HFFc6 (cell line): ENCODE measurements around the gene CDK17. TPM values are rescaled to one million over a fixed set of nuclear protein-coding genes. Genes with fewer than 3 reads are reported as not detected.

Experiments
- DNase-seq: peaks from one replicate; pipeline ENCODE4 v3.0.0-alpha.2; 2018
- H3K27ac Mint-ChIP-seq: 2 replicates; pipeline ENCODE4 v1.8.0; 2020; ENCODE audit warnings: mild to moderate bottlenecking, mixed read lengths
- H3K27me3 Mint-ChIP-seq: 2 replicates; pipeline ENCODE4 v1.8.0; 2021; ENCODE audit warnings: mild to moderate bottlenecking, moderate library complexity, mixed read lengths; ENCODE audit not compliant: insufficient read depth
- H3K36me3 Mint-ChIP-seq: 2 replicates; pipeline ENCODE4 v1.8.0; 2021; ENCODE audit warnings: low read depth, mixed read lengths
- H3K4me1 Mint-ChIP-seq: 2 replicates; pipeline ENCODE4 v1.8.0; 2020; ENCODE audit warnings: low read depth, mixed read lengths
- H3K4me3 Mint-ChIP-seq: 2 replicates; pipeline ENCODE4 v1.8.0; 2020; ENCODE audit warnings: mild to moderate bottlenecking, moderate library complexity, mixed read lengths
- H3K9me3 Mint-ChIP-seq: 2 replicates; pipeline ENCODE4 v1.8.0; 2020; ENCODE audit warnings: mild to moderate bottlenecking, mixed read lengths
- CTCF ChIP-seq: fragments of 200-600 bp; sonication (generic); IDR thresholded peaks from 2 replicates; pipeline ENCODE4 v1.5.0; 2021; ENCODE audit warnings: antibody characterized with exemption, mild to moderate bottlenecking
- total RNA-seq, 6 experiments: library from RNA; stranded (reverse); fragmentation: NEBNext Ultra II Directional; extraction: Animal tissue kit (Norgen Biotek cat#: 25700); gene quantifications; 2 replicates in 1 of 6; 3 replicates in 5 of 6; pipeline ENCODE4 v1.2.3, GENCODE V29; 2021

CDK17 gene
- total RNA-seq, 6 experiments from 2014 or later = 24.6 to 28.8 (median 26.5) TPM

- Mint-ChIP-seq H3K27me3 (no peaks in the 10 kb centered on the region), H3K9me3 (no peaks in the 10 kb centered on the region), H3K27ac (peak overlapping the region; percentile 49), H3K36me3 (peaks cover 7% of the 10 kb centered on the region; the same call in 1 of the 2 replicates), H3K4me3 (no peak overlapping the region), H3K4me1 (peaks cover 75% of the 10 kb centered on the region)
- no peak for DNase-seq
- no peak for TF ChIP-seq CTCF
Measured at GRCh38 chr12:96371790-96372699, 28.2 kb downstream of the CDK17 start.

GRCh38 chr12:96371138-96371789 lies 29.0 kb downstream of the CDK17 start:
- H3K27me3 Mint-ChIP-seq = no peaks in the 10 kb centered on the region
- peak overlapping the region; percentile 35; the same call in 1 of the 2 replicates for H3K27ac Mint-ChIP-seq
- no peak for DNase-seq
- no peak for TF ChIP-seq CTCF
- peaks cover 75% of the 10 kb centered on the region for H3K4me1 Mint-ChIP-seq
- H3K4me3 Mint-ChIP-seq = no peak overlapping the region
- H3K36me3 Mint-ChIP-seq = peaks cover 7% of the 10 kb centered on the region; the same call in 1 of the 2 replicates
- no peaks in the 10 kb centered on the region for H3K9me3 Mint-ChIP-seq

GRCh38 chr12:96368687-96369086 lies 31.6 kb downstream of the CDK17 start:
- peak overlapping the region; percentile 71; the same call in 1 of the 2 replicates for H3K27ac Mint-ChIP-seq
- DNase-seq = no peak
- H3K4me1 Mint-ChIP-seq = peaks cover 77% of the 10 kb centered on the region
- no peak for TF ChIP-seq CTCF
- no peaks in the 10 kb centered on the region for H3K27me3 Mint-ChIP-seq
- H3K36me3 Mint-ChIP-seq = peaks cover 4% of the 10 kb centered on the region; the same call in 1 of the 2 replicates
- no peaks in the 10 kb centered on the region for H3K9me3 Mint-ChIP-seq
- H3K4me3 Mint-ChIP-seq = no peak overlapping the region

- no peak for DNase-seq
- no peak overlapping the region for H3K4me3 Mint-ChIP-seq
- peaks cover 4% of the 10 kb centered on the region; the same call in 1 of the 2 replicates for H3K36me3 Mint-ChIP-seq
Measured at GRCh38 chr12:96368233-96368632, 32.0 kb downstream of the CDK17 start.

GRCh38 chr12:96366381-96366654 lies 33.9 kb downstream of the CDK17 start:
- H3K4me3 Mint-ChIP-seq = no peak overlapping the region
- TF ChIP-seq CTCF = no peak
- peaks cover 8% of the 10 kb centered on the region; the same call in 1 of the 2 replicates for H3K36me3 Mint-ChIP-seq
- H3K9me3 Mint-ChIP-seq = no peaks in the 10 kb centered on the region
- DNase-seq = no peak
- no peaks in the 10 kb centered on the region for H3K27me3 Mint-ChIP-seq
- peaks cover 73% of the 10 kb centered on the region for H3K4me1 Mint-ChIP-seq
- H3K27ac Mint-ChIP-seq = peak overlapping the region; percentile 19

More at GRCh38 chr12:96368233-96368632, 32.0 kb downstream of the CDK17 start:
- no peak for TF ChIP-seq CTCF
- H3K9me3 Mint-ChIP-seq = no peaks in the 10 kb centered on the region
- H3K27me3 Mint-ChIP-seq = no peaks in the 10 kb centered on the region
- H3K27ac Mint-ChIP-seq = peak overlapping the region; percentile 71
- peaks cover 77% of the 10 kb centered on the region for H3K4me1 Mint-ChIP-seq
